SK-N-SH (cell line): ENCODE results near the gene EP300. TPM values are rescaled to one million over a fixed set of nuclear protein-coding genes. Genes with fewer than 3 reads are reported as not detected.

Experiments used
- CTCF ChIA-PET: fragments of 300-600, 350-600 bp; formaldehyde crosslinking; extraction: SDS; loops from one replicate; lab custom pipeline; 2021; lab: Yijun Ruan, JAX
- POLR2A ChIA-PET: fragments of 350-600 bp; sonication (Branson Sonifier 250); formaldehyde crosslinking; extraction: SDS; loops from one replicate; lab custom pipeline; 2020; ENCODE audit warnings: antibody characterized with exemption, inconsistent platforms; lab: Yijun Ruan, JAX
- DNase-seq: peaks from one replicate; pipeline ENCODE4 v3.0.0; 2012
- H2AFZ ChIP-seq: fragments of 200-600 bp; sonication (generic); 2 replicates; pipeline ENCODE4 v1.8.1; 2016; ENCODE audit warnings: antibody characterized with exemption, mild to moderate bottlenecking, low read depth
- H3F3A ChIP-seq: fragments of 200-600 bp; sonication (generic); replicated peaks from 2 replicates; pipeline ENCODE3; 2016; ENCODE audit warnings: antibody characterized with exemption, mild to moderate bottlenecking; ENCODE audit not compliant: insufficient read depth
- H3K27ac ChIP-seq, 2 experiments: fragments of 200-500 bp in 1 of 2; fragments of 200-600 bp in 1 of 2; sonication (Bioruptor generic) in 1 of 2; sonication (generic), shearing (Covaris generic) in 1 of 2; 2 replicates each; pipeline versions ENCODE4 v1.5.1 to v1.6.1; 2014 to 2016; ENCODE audit warnings: low read depth in 2 of 2, inconsistent platforms in 1 of 2, low read length in 1 of 2, mild to moderate bottlenecking in 1 of 2, mixed read lengths in 1 of 2
- H3K27me3 ChIP-seq: fragments of 200-600 bp; sonication (generic), shearing (Covaris generic); 2 replicates; pipeline ENCODE4 v1.6.1; 2016; ENCODE audit warnings: mixed run types; ENCODE audit not compliant: insufficient read depth
- H3K36me3 ChIP-seq, 2 experiments: fragments of 200-500 bp in 1 of 2; fragments of 200-600 bp in 1 of 2; sonication (Bioruptor generic) in 1 of 2; sonication (generic) in 1 of 2; replicated peaks in 1 of 2; 2 replicates each; pipeline versions ENCODE3 to v1.5.1; 2014 to 2016; ENCODE audit warnings: low read length in 1 of 2, mild to moderate bottlenecking in 1 of 2; ENCODE audit not compliant: insufficient read depth in 2 of 2, control insufficient read depth in 1 of 2
- H3K4me1 ChIP-seq, 2 experiments: fragments of 200-500 bp in 1 of 2; fragments of 200-600 bp in 1 of 2; sonication (Bioruptor generic) in 1 of 2; sonication (generic), shearing (Covaris generic) in 1 of 2; 2 replicates each; pipeline versions ENCODE4 v1.5.1 to v1.6.1; 2014 to 2016; ENCODE audit warnings: low read depth in 1 of 2, low read length in 1 of 2, mixed run types in 1 of 2; ENCODE audit not compliant: insufficient read depth in 2 of 2, control insufficient read depth in 1 of 2
- H3K4me2 ChIP-seq: fragments of 200-600 bp; sonication (generic), shearing (Covaris generic); 2 replicates; pipeline ENCODE4 v1.6.1; 2017; ENCODE audit warnings: mixed run types
- H3K4me3 ChIP-seq, 2 experiments: fragments of 200-500 bp in 1 of 2; fragments of 200-600 bp in 1 of 2; sonication (Bioruptor generic) in 1 of 2; sonication (generic), shearing (Covaris generic) in 1 of 2; 2 replicates each; pipeline versions ENCODE4 v1.5.1 to v1.8.1; 2014 to 2016; ENCODE audit warnings: low read depth in 2 of 2, inconsistent platforms in 1 of 2, low read length in 1 of 2, mild to moderate bottlenecking in 1 of 2, mixed read lengths in 1 of 2, moderate library complexity in 1 of 2
- H3K79me2 ChIP-seq: fragments of 200-600 bp; sonication (generic); 2 replicates; pipeline ENCODE4 v1.8.1; 2017; ENCODE audit warnings: mild to moderate bottlenecking; ENCODE audit not compliant: insufficient read depth
- H3K9ac ChIP-seq: fragments of 200-600 bp; sonication (generic); 2 replicates; pipeline ENCODE4 v1.6.1; 2017; ENCODE audit warnings: mixed run types
- H3K9me2 ChIP-seq: fragments of 200-600 bp; sonication (generic); 2 replicates; pipeline ENCODE4 v1.6.1; 2017; ENCODE audit warnings: mixed run types
- H3K9me3 ChIP-seq: fragments of 200-600 bp; sonication (generic); 2 replicates; pipeline ENCODE4 v1.6.1; 2017; ENCODE audit warnings: mixed run types, mild to moderate bottlenecking, moderate library complexity
- H4K20me1 ChIP-seq: fragments of 200-600 bp; sonication (generic); 2 replicates; pipeline ENCODE4 v1.6.1; 2017; ENCODE audit warnings: mild to moderate bottlenecking, mixed run types; ENCODE audit not compliant: insufficient read depth
- EP300 ChIP-seq, 2 experiments: IDR thresholded peaks; 2 replicates each; pipeline versions ENCODE4 v1.4.0 to v1.6.1; 2012; ENCODE audit warnings: borderline replicate concordance in 1 of 2, low read depth in 1 of 2, low read length in 1 of 2
- EZH2phosphoT487 ChIP-seq: fragments of 200-600 bp; sonication (generic); IDR thresholded peaks from 2 replicates; pipeline ENCODE4 v1.6.1; 2017; ENCODE audit warnings: low read depth, mixed run types, mild to moderate bottlenecking, antibody characterized with exemption, moderate library complexity, borderline replicate concordance
- FOXM1 ChIP-seq: IDR thresholded peaks from 2 replicates; pipeline ENCODE4 v1.4.0; 2012; ENCODE audit warnings: low read depth, mild to moderate bottlenecking
- GATA2 ChIP-seq: sonication (generic); formaldehyde crosslinking; IDR thresholded peaks from 2 replicates; pipeline ENCODE4 v1.5.0; 2020; ENCODE audit warnings: mild to moderate bottlenecking, missing genetic modification reagents
- MXI1 ChIP-seq: IDR thresholded peaks from 2 replicates; pipeline ENCODE4 v1.6.1; 2012; ENCODE audit warnings: mild to moderate bottlenecking, low read depth, low read length, improper control_type of control experiment
- NFIC ChIP-seq: IDR thresholded peaks from 2 replicates; pipeline ENCODE4 v1.4.0; 2012; ENCODE audit warnings: borderline replicate concordance
- NRF1 ChIP-seq: IDR thresholded peaks from 2 replicates; pipeline ENCODE4 v1.6.1; 2012; ENCODE audit warnings: low read depth, mild to moderate bottlenecking, low read length
- POLR2AphosphoS5 ChIP-seq: IDR thresholded peaks from 2 replicates; pipeline ENCODE4 v1.6.1; 2012; ENCODE audit warnings: low read depth, low read length
- RAD21 ChIP-seq: IDR thresholded peaks from 2 replicates; pipeline ENCODE4 v1.6.1; 2012; ENCODE audit warnings: mild to moderate bottlenecking, low read length
- RCOR1 ChIP-seq: fragments of 150-350 bp; IDR thresholded peaks from 2 replicates; pipeline ENCODE4 v1.6.1; 2017; ENCODE audit warnings: antibody characterized with exemption, low read length
- USF1 ChIP-seq: IDR thresholded peaks from 2 replicates; pipeline ENCODE4 v1.4.0; 2012; ENCODE audit warnings: low read depth, borderline replicate concordance
- YY1 ChIP-seq: IDR thresholded peaks from 2 replicates; pipeline ENCODE4 v1.4.0; 2012; ENCODE audit warnings: low read depth, mild to moderate bottlenecking
- ZBTB33 ChIP-seq: IDR thresholded peaks from 2 replicates; pipeline ENCODE4 v1.4.0; 2012; ENCODE audit warnings: low read depth, borderline replicate concordance
- WGBS: methylation state at CpG from one replicate; pipeline ENCODE4 v1.1.6; 2017; ENCODE audit warnings: low lambda C conversion rate; 5-methylcytosine and 5-hydroxymethylcytosine counted together
- polyA plus RNA-seq, 3 experiments: library from polyadenylated mRNA; depleted of rRNA; stranded (reverse); fragments of >200 nt; gene quantifications; 2 replicates each; pipeline ENCODE4 v1.2.3, GENCODE V29; 2012
- TF ChIP-seq, protein P1 (sequence below): IDR thresholded peaks from 2 replicates; pipeline ENCODE4 v1.4.0; 2012; ENCODE audit warnings: low read depth
- TF ChIP-seq, protein P2 (sequence below): IDR thresholded peaks from 2 replicates; pipeline ENCODE4; 2012
- TF ChIP-seq, protein P3 (sequence below): IDR thresholded peaks from 2 replicates; pipeline ENCODE4 v1.6.1; 2012; ENCODE audit warnings: mild to moderate bottlenecking, low read depth, low read length, moderate library complexity

The EP300 gene
- polyA plus RNA-seq, 1 of the 3 experiments (the other 2 are of a cell fraction), result 7.1 TPM

- POLR2A ChIA-PET, result no interaction called here
- H3K9ac ChIP-seq, result no peak overlapping the region
- no peaks in the 10 kb centered on the region for H3K9me2 ChIP-seq
- H3K4me2 ChIP-seq, result no peak overlapping the region
- no peaks in the 10 kb centered on the region for H3K79me2 ChIP-seq
- H3F3A ChIP-seq, result no peaks in the 10 kb centered on the region
- no peaks in the 10 kb centered on the region for H3K27me3 ChIP-seq
- TF ChIP-seq, protein P1, sequence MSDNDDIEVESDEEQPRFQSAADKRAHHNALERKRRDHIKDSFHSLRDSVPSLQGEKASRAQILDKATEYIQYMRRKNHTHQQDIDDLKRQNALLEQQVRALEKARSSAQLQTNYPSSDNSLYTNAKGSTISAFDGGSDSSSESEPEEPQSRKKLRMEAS, result no peak
- TF ChIP-seq NRF1 (no peak), POLR2AphosphoS5 (no peak), YY1 (no peak), NFIC (no peak), USF1 (no peak), EZH2phosphoT487 (no peak), EP300 (IDR thresholded peaks at IDR 0.05; ENCODE audit: borderline replicate concordance in 1 of 2, low read depth in 1 of 2, low read length in 1 of 2) (no peak), RAD21 (no peak), GATA2 (CRISPR knock-in tag) (no peak), ZBTB33 (no peak), FOXM1 (no peak)
- TF ChIP-seq, protein P2, sequence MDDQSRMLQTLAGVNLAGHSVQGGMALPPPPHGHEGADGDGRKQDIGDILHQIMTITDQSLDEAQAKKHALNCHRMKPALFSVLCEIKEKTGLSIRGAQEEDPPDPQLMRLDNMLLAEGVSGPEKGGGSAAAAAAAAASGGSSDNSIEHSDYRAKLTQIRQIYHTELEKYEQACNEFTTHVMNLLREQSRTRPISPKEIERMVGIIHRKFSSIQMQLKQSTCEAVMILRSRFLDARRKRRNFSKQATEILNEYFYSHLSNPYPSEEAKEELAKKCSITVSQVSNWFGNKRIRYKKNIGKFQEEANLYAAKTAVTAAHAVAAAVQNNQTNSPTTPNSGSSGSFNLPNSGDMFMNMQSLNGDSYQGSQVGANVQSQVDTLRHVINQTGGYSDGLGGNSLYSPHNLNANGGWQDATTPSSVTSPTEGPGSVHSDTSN, result no peak
- TF ChIP-seq, all 33 proteins: peak for 0
- Histone ChIP-seq H2AFZ (no peak overlapping the region), H3K9me3 (no peaks in the 10 kb centered on the region), H3K27ac (no peak overlapping the region), H3K4me3 (no peak overlapping the region), H3K36me3 (peaks cover 30 to 56% of the 10 kb centered on the region in 2 experiments), H4K20me1 (no peaks in the 10 kb centered on the region), H3K4me1 (no peaks in the 10 kb centered on the region)
- 75% methylated on average over 4 of the region's 4 CpGs for WGBS
- no peak for DNase-seq
- CTCF ChIA-PET, result no interaction called here
Observed at GRCh38 chr22:41146573-41146972, 54.2 kb downstream of the EP300 start.

- no peaks in the 10 kb centered on the region for H4K20me1 ChIP-seq
- no peak overlapping the region for H2AFZ ChIP-seq
- no peaks in the 10 kb centered on the region for H3K79me2 ChIP-seq
- H3K4me1 ChIP-seq, result no peaks in the 10 kb centered on the region
- H3K4me2 ChIP-seq, result no peak overlapping the region
- H3K9me2 ChIP-seq, result no peaks in the 10 kb centered on the region
- no peak overlapping the region for H3K27ac ChIP-seq
- no peaks in the 10 kb centered on the region for H3F3A ChIP-seq
- no peak overlapping the region for H3K4me3 ChIP-seq
- CTCF ChIA-PET, result no interaction called here
- DNase-seq, result no peak
- peaks cover 37 to 58% of the 10 kb centered on the region in 2 experiments for H3K36me3 ChIP-seq
- no peaks in the 10 kb centered on the region for H3K27me3 ChIP-seq
- POLR2A ChIA-PET, result no interaction called here
- 90% methylated on average over 5 of the region's 5 CpGs for WGBS
- no peaks in the 10 kb centered on the region for H3K9me3 ChIP-seq
- TF ChIP-seq MXI1 (no peak), RCOR1 (no peak)
- TF ChIP-seq, protein P3, sequence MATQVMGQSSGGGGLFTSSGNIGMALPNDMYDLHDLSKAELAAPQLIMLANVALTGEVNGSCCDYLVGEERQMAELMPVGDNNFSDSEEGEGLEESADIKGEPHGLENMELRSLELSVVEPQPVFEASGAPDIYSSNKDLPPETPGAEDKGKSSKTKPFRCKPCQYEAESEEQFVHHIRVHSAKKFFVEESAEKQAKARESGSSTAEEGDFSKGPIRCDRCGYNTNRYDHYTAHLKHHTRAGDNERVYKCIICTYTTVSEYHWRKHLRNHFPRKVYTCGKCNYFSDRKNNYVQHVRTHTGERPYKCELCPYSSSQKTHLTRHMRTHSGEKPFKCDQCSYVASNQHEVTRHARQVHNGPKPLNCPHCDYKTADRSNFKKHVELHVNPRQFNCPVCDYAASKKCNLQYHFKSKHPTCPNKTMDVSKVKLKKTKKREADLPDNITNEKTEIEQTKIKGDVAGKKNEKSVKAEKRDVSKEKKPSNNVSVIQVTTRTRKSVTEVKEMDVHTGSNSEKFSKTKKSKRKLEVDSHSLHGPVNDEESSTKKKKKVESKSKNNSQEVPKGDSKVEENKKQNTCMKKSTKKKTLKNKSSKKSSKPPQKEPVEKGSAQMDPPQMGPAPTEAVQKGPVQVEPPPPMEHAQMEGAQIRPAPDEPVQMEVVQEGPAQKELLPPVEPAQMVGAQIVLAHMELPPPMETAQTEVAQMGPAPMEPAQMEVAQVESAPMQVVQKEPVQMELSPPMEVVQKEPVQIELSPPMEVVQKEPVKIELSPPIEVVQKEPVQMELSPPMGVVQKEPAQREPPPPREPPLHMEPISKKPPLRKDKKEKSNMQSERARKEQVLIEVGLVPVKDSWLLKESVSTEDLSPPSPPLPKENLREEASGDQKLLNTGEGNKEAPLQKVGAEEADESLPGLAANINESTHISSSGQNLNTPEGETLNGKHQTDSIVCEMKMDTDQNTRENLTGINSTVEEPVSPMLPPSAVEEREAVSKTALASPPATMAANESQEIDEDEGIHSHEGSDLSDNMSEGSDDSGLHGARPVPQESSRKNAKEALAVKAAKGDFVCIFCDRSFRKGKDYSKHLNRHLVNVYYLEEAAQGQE, result peak; percentile 87
- no peak overlapping the region for H3K9ac ChIP-seq
Observed at GRCh38 chr22:41147722-41148121, 55.3 kb downstream of the EP300 start.
